H9 (cell line): ENCODE data around the gene ZNF132. TPM values are rescaled to one million over a fixed set of nuclear protein-coding genes. Genes with fewer than 3 reads are reported as not detected.

Experiments
- DNase-seq: peaks from one replicate; pipeline ENCODE4 v3.0.0-alpha.2; 2017
- H2AFZ ChIP-seq: one replicate; pipeline ENCODE4 v1.6.1; 2013; ENCODE audit warnings: mild to moderate bottlenecking, low read length, control low read depth, moderate library complexity
- H2AK5ac ChIP-seq: 2 replicates; pipeline ENCODE4 v1.6.1; 2013; ENCODE audit warnings: low read length, control low read depth, mixed read lengths; ENCODE audit not compliant: insufficient read length
- H2BK120ac ChIP-seq: one replicate; pipeline ENCODE4 v1.6.1; 2013; ENCODE audit warnings: low read depth, mild to moderate bottlenecking, low read length, control low read depth, inconsistent platforms; ENCODE audit not compliant: poor library complexity, severe bottlenecking
- H2BK12ac ChIP-seq: 2 replicates; pipeline ENCODE4 v1.6.1; 2013; ENCODE audit warnings: low read length, control low read depth, mixed read lengths, low read depth; ENCODE audit not compliant: insufficient read length
- H2BK15ac ChIP-seq: 2 replicates; pipeline ENCODE4 v1.6.1; 2013; ENCODE audit warnings: low read depth, low read length, control low read depth
- H2BK20ac ChIP-seq: one replicate; pipeline ENCODE4 v1.6.1; 2013; ENCODE audit warnings: low read depth, mild to moderate bottlenecking, low read length, control low read depth, inconsistent platforms; ENCODE audit not compliant: poor library complexity, severe bottlenecking
- H2BK5ac ChIP-seq: 2 replicates; pipeline ENCODE4 v1.6.1; 2013; ENCODE audit warnings: low read length, control low read depth, mixed read lengths; ENCODE audit not compliant: insufficient read length
- H3K14ac ChIP-seq: 2 replicates; pipeline ENCODE4 v1.6.1; 2013; ENCODE audit warnings: low read length, control low read depth; ENCODE audit not compliant: insufficient read depth
- H3K18ac ChIP-seq: 2 replicates; pipeline ENCODE4 v1.6.1; 2013; ENCODE audit warnings: low read depth, mild to moderate bottlenecking, mixed read lengths, low read length, control low read depth; ENCODE audit not compliant: insufficient read length
- H3K23ac ChIP-seq: 2 replicates; pipeline ENCODE4 v1.6.1; 2013; ENCODE audit warnings: low read length, control low read depth, mixed read lengths, low read depth; ENCODE audit not compliant: insufficient read length
- H3K23me2 ChIP-seq: 2 replicates; pipeline ENCODE4 v1.6.1; 2013; ENCODE audit warnings: low read depth, mild to moderate bottlenecking, mixed read lengths, low read length, control low read depth; ENCODE audit not compliant: insufficient read length, poor library complexity, severe bottlenecking
- H3K27ac ChIP-seq: 2 replicates; pipeline ENCODE4 v1.5.1; 2013; ENCODE audit warnings: low read length, control low read depth, mixed read lengths, low read depth; ENCODE audit not compliant: insufficient read length
- H3K27me3 ChIP-seq: 2 replicates; pipeline ENCODE4 v1.6.1; 2013; ENCODE audit warnings: low read length, control low read depth, inconsistent platforms; ENCODE audit not compliant: insufficient read depth
- H3K4ac ChIP-seq: 2 replicates; pipeline ENCODE4 v1.6.1; 2013; ENCODE audit warnings: low read depth, mild to moderate bottlenecking, control low read depth, inconsistent platforms, low read length, moderate library complexity
- H3K4me1 ChIP-seq: 2 replicates; pipeline ENCODE4 v1.6.1; 2013; ENCODE audit warnings: low read length, control low read depth, inconsistent platforms; ENCODE audit not compliant: insufficient read depth
- H3K4me2 ChIP-seq: 2 replicates; pipeline ENCODE4 v1.6.1; 2013; ENCODE audit warnings: low read length, control low read depth, mixed read lengths; ENCODE audit not compliant: insufficient read length, insufficient read depth
- H3K56ac ChIP-seq: 2 replicates; pipeline ENCODE4 v1.6.1; 2013; ENCODE audit warnings: low read depth, mild to moderate bottlenecking, mixed read lengths, low read length, control low read depth; ENCODE audit not compliant: insufficient read length
- H3K79me1 ChIP-seq: 2 replicates; pipeline ENCODE4 v1.6.1; 2013; ENCODE audit warnings: low read depth, mild to moderate bottlenecking, moderate library complexity, low read length, control low read depth, inconsistent platforms; ENCODE audit not compliant: insufficient read depth, poor library complexity, severe bottlenecking
- H3K79me2 ChIP-seq: 2 replicates; pipeline ENCODE4 v1.6.1; 2013; ENCODE audit warnings: low read length, control low read depth, inconsistent platforms; ENCODE audit not compliant: insufficient read depth
- H3K9ac ChIP-seq: 2 replicates; pipeline ENCODE4 v1.6.1; 2013; ENCODE audit warnings: low read length, control low read depth, mixed read lengths; ENCODE audit not compliant: insufficient read length; ENCODE audit errors: extremely low read depth
- H3K9me3 ChIP-seq: one replicate; pipeline ENCODE4 v1.6.1; 2013; ENCODE audit warnings: low read depth, low read length, inconsistent platforms; ENCODE audit not compliant: control insufficient read depth
- H3T11ph ChIP-seq: one replicate; pipeline ENCODE4 v1.6.1; 2013; ENCODE audit warnings: mild to moderate bottlenecking, low read length, control low read depth, inconsistent platforms
- H4K20me1 ChIP-seq: one replicate; pipeline ENCODE4 v1.6.1; 2013; ENCODE audit not compliant: control insufficient read depth, insufficient read length, insufficient read depth
- H4K5ac ChIP-seq: 2 replicates; pipeline ENCODE4 v1.6.1; 2013; ENCODE audit warnings: low read depth, mild to moderate bottlenecking, mixed read lengths, low read length, control low read depth; ENCODE audit not compliant: insufficient read length
- H4K8ac ChIP-seq: replicated peaks from 2 replicates; pipeline ENCODE4 v1.6.1; 2013; ENCODE audit warnings: low read length, control low read depth, mixed read lengths, low read depth; ENCODE audit not compliant: insufficient read length
- H4K91ac ChIP-seq: 2 replicates; pipeline ENCODE4 v1.6.1; 2013; ENCODE audit warnings: low read depth, mild to moderate bottlenecking, moderate library complexity, mixed read lengths, low read length, control low read depth; ENCODE audit not compliant: insufficient read length
- H3K27ac Mint-ChIP-seq, 3 experiments: 2 replicates in 2 of 3; 3 replicates in 1 of 3; pipeline ENCODE4 v1.8.0; 2020 to 2021; ENCODE audit warnings: mixed read lengths in 3 of 3, mild to moderate bottlenecking in 1 of 3, moderate library complexity in 1 of 3
- H3K27me3 Mint-ChIP-seq: 2 replicates; pipeline ENCODE4 v1.8.0; 2021; ENCODE audit warnings: low read depth, mild to moderate bottlenecking, moderate library complexity, mixed read lengths
- H3K36me3 Mint-ChIP-seq, 3 experiments: 2 replicates in 2 of 3; 3 replicates in 1 of 3; pipeline ENCODE4 v1.8.0; 2020 to 2021; ENCODE audit warnings: low read depth in 3 of 3, mixed read lengths in 3 of 3; ENCODE audit not compliant: insufficient read depth in 1 of 3
- H3K4me1 Mint-ChIP-seq, 2 experiments: 2 replicates each; pipeline ENCODE4 v1.8.0; 2020; ENCODE audit warnings: mixed read lengths in 2 of 2
- H3K4me3 Mint-ChIP-seq, 2 experiments: 2 replicates in 1 of 2; 3 replicates in 1 of 2; pipeline ENCODE4 v1.8.0; 2020 to 2021; ENCODE audit warnings: mild to moderate bottlenecking in 2 of 2, mixed read lengths in 2 of 2, moderate library complexity in 1 of 2
- H3K9me3 Mint-ChIP-seq, 2 experiments: 2 replicates in 1 of 2; 3 replicates in 1 of 2; pipeline ENCODE4 v1.8.0; 2020; ENCODE audit warnings: mild to moderate bottlenecking in 2 of 2, mixed read lengths in 2 of 2, moderate library complexity in 1 of 2
- CTCF ChIP-seq: fragments of 200-600 bp; sonication (generic); conservative IDR thresholded peaks from 3 replicates; pipeline ENCODE4 v1.8.0; 2021; ENCODE audit warnings: antibody characterized with exemption, mild to moderate bottlenecking
- WGBS: extraction: QIAGEN DNeasy Blood & Tissue Kit; methylation state at CpG from one replicate; pipeline ENCODE4 v1.1.7; 2013; ENCODE audit warnings: missing lambda C conversion rate, low lambda C conversion rate, mixed read lengths; ENCODE audit not compliant: insufficient read length; ENCODE audit errors: extremely low coverage; 5-methylcytosine and 5-hydroxymethylcytosine counted together
- total RNA-seq: library from RNA; stranded (reverse); gene quantifications from 2 replicates; pipeline ENCODE4 v1.2.1, GENCODE V29; 2021

ZNF132 gene
- total RNA-seq, 1 experiment from 2014 or later: 0.24 TPM

- no peak overlapping the region for H3K14ac ChIP-seq
- H3K4me2 ChIP-seq: no peak overlapping the region
- H3K27ac ChIP-seq: no peak overlapping the region
- H3K18ac ChIP-seq: no peak overlapping the region
- H3K79me2 ChIP-seq: no peaks in the 10 kb centered on the region
- no peak overlapping the region for H2BK15ac ChIP-seq
- H3K27me3 ChIP-seq: no peaks in the 10 kb centered on the region
- no peak overlapping the region for H3K9ac ChIP-seq
- no peak overlapping the region; a peak in 1 of 5 replicates for H3K4me3 Mint-ChIP-seq
- DNase-seq: no peak
- no peak overlapping the region for H3K27ac Mint-ChIP-seq
- H3K56ac ChIP-seq: no peak overlapping the region
- TF ChIP-seq CTCF: no peak
- H2AK5ac ChIP-seq: no peak overlapping the region
- H3K4ac ChIP-seq: no peak overlapping the region
- no peak overlapping the region for H4K8ac ChIP-seq
- H2BK5ac ChIP-seq: no peak overlapping the region
- H3K36me3 Mint-ChIP-seq: peaks cover 2 to 20% (median 4%) of the 10 kb centered on the region in 3 experiments; a peak in 6 of 7 replicates
- H4K5ac ChIP-seq: no peak overlapping the region
- no peak overlapping the region for H2BK12ac ChIP-seq
- no peak overlapping the region for H2BK120ac ChIP-seq
- H3K4me1 ChIP-seq: no peaks in the 10 kb centered on the region
- no peaks in the 10 kb centered on the region for H3K23me2 ChIP-seq
- peaks cover 9% of the 10 kb centered on the region for H3K27me3 Mint-ChIP-seq
- H2BK20ac ChIP-seq: no peak overlapping the region
- H4K20me1 ChIP-seq: no peaks in the 10 kb centered on the region
- no peak overlapping the region for H4K91ac ChIP-seq
- peaks cover 10 to 14% of the 10 kb centered on the region in 2 experiments for H3K4me1 Mint-ChIP-seq
- no peak overlapping the region for H2AFZ ChIP-seq
- no CpG with 5 or more reads among the region's 17 CpGs for WGBS
- H3K9me3 ChIP-seq: no peaks in the 10 kb centered on the region
- H3K79me1 ChIP-seq: no peaks in the 10 kb centered on the region
- no peak overlapping the region for H3K23ac ChIP-seq
- H3T11ph ChIP-seq: no peak overlapping the region
- H3K9me3 Mint-ChIP-seq: no peaks in the 10 kb centered on the region; a peak in 1 of 5 replicates
These were observed 29.5 kb upstream of the ZNF132 start for GRCh38 chr19:58469241-58470013.
